GM20000 (cell line): ENCODE measurements around the gene WAC.
A peak's percentile ranks its signal among the peaks of the same experiment; 100 is the strongest.

Experiments used
- DNase-seq: peaks from one replicate; pipeline ENCODE4 v3.0.0; 2012; ENCODE audit warnings: low spot score
- CTCF ChIP-seq: IDR thresholded peaks from 2 replicates; pipeline ENCODE4 v1.5.1; 2012; ENCODE audit warnings: mild to moderate bottlenecking, control low read depth; ENCODE audit errors: extremely low read depth, missing control alignments

WAC gene

DNA sequence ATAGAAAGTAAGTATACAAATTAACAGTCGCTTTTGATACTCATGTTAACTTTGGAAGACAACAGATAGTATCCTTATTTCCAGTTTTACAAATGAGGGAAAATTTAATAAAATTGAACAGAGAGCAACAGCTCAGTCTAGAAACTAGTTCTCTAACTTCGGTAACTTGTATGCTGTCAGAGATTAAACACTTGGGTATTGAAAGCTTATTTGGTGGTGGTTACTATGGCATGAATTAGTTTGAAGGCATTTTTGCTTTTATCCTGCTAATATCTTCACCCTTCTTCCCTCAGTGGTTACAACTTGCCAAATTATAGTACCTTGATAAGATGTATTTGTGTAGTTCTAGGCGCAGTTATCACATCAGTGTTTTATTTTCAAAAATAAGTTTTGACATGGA, 7.2 kb downstream of the WAC start:
- TF ChIP-seq CTCF: no peak
- no peak for DNase-seq

- no peak for TF ChIP-seq CTCF
- no peak for DNase-seq
Observed at GRCh38 chr10:28541717-28542365, 8.9 kb downstream of the WAC start.

DNA sequence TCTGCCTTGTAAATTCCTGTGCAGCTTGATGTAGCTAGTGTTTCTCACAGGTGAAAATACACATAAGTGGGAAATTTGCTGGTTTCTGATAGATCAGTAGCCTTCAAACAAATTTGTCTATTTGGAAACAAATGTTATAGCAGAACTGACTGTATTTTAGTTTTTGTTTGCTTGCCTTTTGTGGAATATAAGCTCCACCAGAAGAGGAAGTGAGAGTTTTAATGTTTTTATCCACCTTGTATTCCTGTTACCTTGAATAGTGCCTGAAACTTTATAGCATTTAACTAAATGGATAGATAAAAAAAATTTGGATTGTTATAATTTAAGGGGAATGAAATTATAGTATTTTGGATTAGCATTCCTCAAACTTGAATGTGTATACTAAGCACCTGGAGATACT, 9.8 kb downstream of the WAC start:
- DNase-seq: no peak
- no peak for TF ChIP-seq CTCF

- DNase-seq: no peak
- no peak for TF ChIP-seq CTCF
Observed at GRCh38 chr10:28544058-28544457, 11.1 kb downstream of the WAC start.

- TF ChIP-seq CTCF: no peak
- peak; percentile 15 for DNase-seq
Observed at GRCh38 chr10:28545967-28546644, 13.2 kb downstream of the WAC start.

GRCh38 chr10:28548781-28549498, 16.0 kb downstream of the WAC start:
- DNase-seq: no peak
- no peak for TF ChIP-seq CTCF

- DNase-seq: no peak
- no peak for TF ChIP-seq CTCF
Observed at GRCh38 chr10:28551086-28551485, 18.2 kb downstream of the WAC start.
